Measurements from ENCODE around the gene CCDC88C.

The CCDC88C gene

GRCh38 chr14:91363776-91364523, 53.7 kb downstream of the CCDC88C start:
- H2BK12ac ChIP-seq (ENCODE audit: low read length in 2 of 2), result no peak overlapping the region
- no peaks in the 10 kb centered on the region for H3K36me3 ChIP-seq (ENCODE audit: control insufficient read depth in 1 of 2, insufficient read depth in 2 of 2, low read depth in 1 of 2, low read length in 2 of 2)
- 79% methylated on average over 10 of the region's 10 CpGs for WGBS
- H3K27me3 ChIP-seq (ENCODE audit: control insufficient read depth in 1 of 2, insufficient read depth in 1 of 2, low read length in 2 of 2), result peaks cover 0 to 65% of the 10 kb centered on the region in 2 experiments
- no peak overlapping the region for H3K23ac ChIP-seq (ENCODE audit: low read length in 2 of 2)
- H3K18ac ChIP-seq (ENCODE audit: low read depth in 1 of 2, low read length in 2 of 2), result no peak overlapping the region
- H3K4me3 ChIP-seq (ENCODE audit: insufficient read depth in 1 of 2, low read depth in 1 of 2, low read length in 2 of 2), result no peak overlapping the region
- H3K4me1 ChIP-seq (ENCODE audit: control insufficient read depth, insufficient read depth, low read depth, low read length), result peaks cover 10% of the 10 kb centered on the region
- no peaks in the 10 kb centered on the region for H3K9me3 ChIP-seq (ENCODE audit: control insufficient read depth, low read length)
- H3K9ac ChIP-seq (ENCODE audit: low read length), result no peak overlapping the region
- H3K4ac ChIP-seq (ENCODE audit: low read depth in 1 of 2, low read length in 2 of 2), result no peak overlapping the region
- no peak overlapping the region for H2AFZ ChIP-seq (ENCODE audit: low read depth, low read length)
- no peak overlapping the region for H2BK5ac ChIP-seq (ENCODE audit: low read depth, low read length, poor library complexity, severe bottlenecking)
- no peak overlapping the region for H3K14ac ChIP-seq (ENCODE audit: low read length in 2 of 2)
- H3K79me1 ChIP-seq (replicated peaks; ENCODE audit: low read length, poor library complexity, severe bottlenecking), result no peaks in the 10 kb centered on the region
- H4K91ac ChIP-seq (ENCODE audit: low read length), result no peak overlapping the region
- H3K4me2 ChIP-seq (ENCODE audit: low read length, poor library complexity, severe bottlenecking), result no peak overlapping the region
- H3K27ac ChIP-seq (ENCODE audit: low read length, poor library complexity, severe bottlenecking), result no peak overlapping the region
- H2AK5ac ChIP-seq (ENCODE audit: low read length, severe bottlenecking), result no peak overlapping the region
- H2BK15ac ChIP-seq (ENCODE audit: low read depth, poor library complexity, severe bottlenecking), result no peak overlapping the region
- no peak overlapping the region for H4K8ac ChIP-seq (ENCODE audit: low read length)
- no peak for DNase-seq
- no peak overlapping the region for H2BK120ac ChIP-seq (ENCODE audit: low read depth, low read length)

- Histone ChIP-seq H3K27ac (ENCODE audit: low read length, poor library complexity, severe bottlenecking) (no peak overlapping the region), H3K79me1 (replicated peaks; ENCODE audit: low read length, poor library complexity, severe bottlenecking) (no peaks in the 10 kb centered on the region), H2BK15ac (ENCODE audit: low read depth, poor library complexity, severe bottlenecking) (no peak overlapping the region), H2AK5ac (ENCODE audit: low read length, severe bottlenecking) (no peak overlapping the region), H3K4me3 (ENCODE audit: insufficient read depth in 1 of 2, low read depth in 1 of 2, low read length in 2 of 2) (no peak overlapping the region), H3K9ac (ENCODE audit: low read length) (no peak overlapping the region), H4K8ac (ENCODE audit: low read length) (no peak overlapping the region), H3K27me3 (ENCODE audit: control insufficient read depth in 1 of 2, insufficient read depth in 1 of 2, low read length in 2 of 2) (peaks cover 4 to 64% of the 10 kb centered on the region in 2 experiments), H3K36me3 (ENCODE audit: control insufficient read depth in 1 of 2, insufficient read depth in 2 of 2, low read depth in 1 of 2, low read length in 2 of 2) (peaks cover 0 to 4% of the 10 kb centered on the region in 2 experiments), H4K91ac (ENCODE audit: low read length) (no peak overlapping the region), H2AFZ (ENCODE audit: low read depth, low read length) (no peak overlapping the region), H3K4me1 (ENCODE audit: control insufficient read depth, insufficient read depth, low read depth, low read length) (peaks cover 2% of the 10 kb centered on the region), H3K14ac (ENCODE audit: low read length in 2 of 2) (no peak overlapping the region), H3K18ac (ENCODE audit: low read depth in 1 of 2, low read length in 2 of 2) (no peak overlapping the region), H2BK12ac (ENCODE audit: low read length in 2 of 2) (no peak overlapping the region), H3K4me2 (ENCODE audit: low read length, poor library complexity, severe bottlenecking) (no peak overlapping the region), H3K9me3 (ENCODE audit: control insufficient read depth, low read length) (no peaks in the 10 kb centered on the region), H2BK5ac (ENCODE audit: low read depth, low read length, poor library complexity, severe bottlenecking) (no peak overlapping the region), H3K23ac (ENCODE audit: low read length in 2 of 2) (no peak overlapping the region), H3K4ac (ENCODE audit: low read depth in 1 of 2, low read length in 2 of 2) (no peak overlapping the region), H2BK120ac (ENCODE audit: low read depth, low read length) (no peak overlapping the region)
- DNase-seq, result peak; percentile 81
- 83% methylated on average over 13 of the region's 14 CpGs for WGBS
Observed at GRCh38 chr14:91361233-91361811, 56.3 kb downstream of the CCDC88C start.

DNA sequence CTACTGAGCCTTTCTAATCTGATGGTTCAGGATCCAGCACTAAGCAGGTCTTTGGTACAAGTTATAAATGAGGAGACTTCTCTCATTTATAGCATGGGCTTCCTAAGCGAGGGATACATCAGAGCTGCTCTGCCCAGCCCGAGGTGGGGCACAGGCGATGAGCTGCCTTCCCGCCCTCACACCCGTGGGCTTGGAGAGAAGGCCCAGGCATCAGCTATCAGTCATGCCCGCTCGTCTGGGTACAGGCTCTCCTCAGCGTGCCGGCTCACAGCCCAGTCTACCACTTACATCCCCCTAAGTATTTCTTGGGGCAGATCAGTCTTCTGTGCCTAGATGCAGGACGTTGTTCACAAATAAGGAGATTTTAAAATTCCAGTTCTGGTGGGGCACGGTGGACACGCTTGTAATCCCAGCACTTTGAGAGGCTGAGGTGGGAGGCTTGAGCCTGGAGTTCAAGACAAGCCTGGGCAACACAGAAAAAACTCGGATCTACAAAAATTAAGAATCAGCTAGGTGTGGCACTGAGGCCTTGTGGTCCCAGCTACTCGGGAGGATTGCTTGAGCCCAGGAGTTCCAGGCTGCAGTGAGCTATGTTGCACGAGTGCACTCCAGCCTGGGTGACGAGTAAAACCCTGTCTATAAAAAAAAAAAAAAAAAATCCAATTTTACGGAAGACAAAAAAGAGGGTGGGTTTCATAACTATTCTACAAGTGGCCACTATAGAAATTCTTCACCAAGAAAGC, 57.0 kb downstream of the CCDC88C start:
- Histone ChIP-seq H3K14ac (ENCODE audit: low read length in 2 of 2) (no peak overlapping the region), H3K9me3 (ENCODE audit: control insufficient read depth, low read length) (no peaks in the 10 kb centered on the region), H3K4me3 (ENCODE audit: insufficient read depth in 1 of 2, low read depth in 1 of 2, low read length in 2 of 2) (no peak overlapping the region), H2BK12ac (ENCODE audit: low read length in 2 of 2) (no peak overlapping the region), H3K9ac (ENCODE audit: low read length) (no peak overlapping the region), H3K18ac (ENCODE audit: low read depth in 1 of 2, low read length in 2 of 2) (no peak overlapping the region), H2BK120ac (ENCODE audit: low read depth, low read length) (no peak overlapping the region), H3K23ac (ENCODE audit: low read length in 2 of 2) (no peak overlapping the region), H3K79me1 (replicated peaks; ENCODE audit: low read length, poor library complexity, severe bottlenecking) (no peaks in the 10 kb centered on the region), H3K36me3 (ENCODE audit: control insufficient read depth in 1 of 2, insufficient read depth in 2 of 2, low read depth in 1 of 2, low read length in 2 of 2) (peaks cover 0 to 4% of the 10 kb centered on the region in 2 experiments), H2AK5ac (ENCODE audit: low read length, severe bottlenecking) (no peak overlapping the region), H4K91ac (ENCODE audit: low read length) (no peak overlapping the region), H2BK15ac (ENCODE audit: low read depth, poor library complexity, severe bottlenecking) (no peak overlapping the region), H2AFZ (ENCODE audit: low read depth, low read length) (no peak overlapping the region), H3K4me1 (ENCODE audit: control insufficient read depth, insufficient read depth, low read depth, low read length) (peaks cover 2% of the 10 kb centered on the region), H3K4me2 (ENCODE audit: low read length, poor library complexity, severe bottlenecking) (no peak overlapping the region), H3K27me3 (ENCODE audit: control insufficient read depth in 1 of 2, insufficient read depth in 1 of 2, low read length in 2 of 2) (peaks cover 4 to 69% of the 10 kb centered on the region in 2 experiments), H3K4ac (ENCODE audit: low read depth in 1 of 2, low read length in 2 of 2) (no peak overlapping the region), H2BK5ac (ENCODE audit: low read depth, low read length, poor library complexity, severe bottlenecking) (no peak overlapping the region), H3K27ac (ENCODE audit: low read length, poor library complexity, severe bottlenecking) (no peak overlapping the region), H4K8ac (ENCODE audit: low read length) (no peak overlapping the region)
- 88% methylated on average over 15 of the region's 17 CpGs for WGBS
- DNase-seq, result no peak

DNA sequence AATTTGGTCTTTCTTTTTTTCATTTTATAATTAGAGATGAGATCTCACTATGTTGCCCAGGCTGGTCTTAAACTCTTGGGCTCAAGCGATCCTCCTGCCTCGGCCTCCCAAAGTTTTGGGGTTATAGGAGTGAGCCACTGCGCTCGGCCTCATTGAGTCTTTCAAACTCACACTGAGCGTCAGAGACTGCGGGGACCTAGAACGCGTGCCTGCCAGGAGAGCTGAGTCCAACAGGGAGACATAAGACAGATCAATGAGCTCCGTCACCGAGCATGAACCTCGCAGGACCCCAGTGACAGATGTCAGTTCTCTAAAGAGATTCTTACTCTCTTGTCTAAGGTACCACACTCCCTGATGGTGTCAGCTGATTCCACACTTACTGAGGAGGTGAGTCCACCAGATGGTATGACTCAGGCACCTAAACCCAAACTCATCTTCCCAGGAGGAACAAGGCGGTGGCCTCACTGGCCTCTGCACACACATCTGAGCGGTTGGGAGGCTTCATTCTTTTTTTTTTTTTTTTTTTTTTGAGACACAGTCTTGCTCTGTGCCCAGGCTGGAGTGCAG, 58.9 kb downstream of the CCDC88C start:
- Histone ChIP-seq H3K4ac (ENCODE audit: low read depth in 1 of 2, low read length in 2 of 2) (no peak overlapping the region), H3K36me3 (ENCODE audit: control insufficient read depth in 1 of 2, insufficient read depth in 2 of 2, low read depth in 1 of 2, low read length in 2 of 2) (peaks cover 0 to 4% of the 10 kb centered on the region in 2 experiments), H3K18ac (ENCODE audit: low read depth in 1 of 2, low read length in 2 of 2) (no peak overlapping the region), H2BK120ac (ENCODE audit: low read depth, low read length) (no peak overlapping the region), H3K27me3 (ENCODE audit: control insufficient read depth in 1 of 2, insufficient read depth in 1 of 2, low read length in 2 of 2) (peaks cover 4 to 72% of the 10 kb centered on the region in 2 experiments), H4K91ac (ENCODE audit: low read length) (no peak overlapping the region), H3K14ac (ENCODE audit: low read length in 2 of 2) (no peak overlapping the region), H3K9me3 (ENCODE audit: control insufficient read depth, low read length) (no peaks in the 10 kb centered on the region), H2AK5ac (ENCODE audit: low read length, severe bottlenecking) (no peak overlapping the region), H2AFZ (ENCODE audit: low read depth, low read length) (no peak overlapping the region), H3K27ac (ENCODE audit: low read length, poor library complexity, severe bottlenecking) (no peak overlapping the region), H3K9ac (ENCODE audit: low read length) (no peak overlapping the region), H2BK5ac (ENCODE audit: low read depth, low read length, poor library complexity, severe bottlenecking) (no peak overlapping the region), H3K79me1 (replicated peaks; ENCODE audit: low read length, poor library complexity, severe bottlenecking) (no peaks in the 10 kb centered on the region), H3K23ac (ENCODE audit: low read length in 2 of 2) (no peak overlapping the region), H2BK12ac (ENCODE audit: low read length in 2 of 2) (no peak overlapping the region), H3K4me1 (ENCODE audit: control insufficient read depth, insufficient read depth, low read depth, low read length) (peaks cover 2% of the 10 kb centered on the region), H2BK15ac (ENCODE audit: low read depth, poor library complexity, severe bottlenecking) (no peak overlapping the region), H3K4me3 (ENCODE audit: insufficient read depth in 1 of 2, low read depth in 1 of 2, low read length in 2 of 2) (no peak overlapping the region), H4K8ac (ENCODE audit: low read length) (no peak overlapping the region), H3K4me2 (ENCODE audit: low read length, poor library complexity, severe bottlenecking) (no peak overlapping the region)
- DNase-seq, result no peak
- WGBS, result 94% methylated on average over 13 of the region's 13 CpGs

All from mesenchymal stem cell (in vitro differentiated cells and primary cell).